DND-41 (cell line): ENCODE results near the gene MYO1H.
"Not testable (repeated sequence)": the region's sequence is repeated elsewhere in the genome, so short reads cannot be mapped to it uniquely, and the experiment has no call there.

Experiments
- ATAC-seq: fragments of 200-7000 bp; cut with Tn5 transposase; 3 replicates; pipeline ENCODE4 v1.9.1; 2021; ENCODE audit warnings: low read depth; ENCODE audit not compliant: insufficient read depth
- DNase-seq: peaks from one replicate; pipeline ENCODE4 v3.0.0-alpha.2; 2020
- H2AFZ ChIP-seq: 2 replicates; pipeline ENCODE4 v1.6.0; 2012; ENCODE audit warnings: low read depth, low read length
- H3K27ac ChIP-seq: 2 replicates; pipeline ENCODE4 v1.5.1; 2012; ENCODE audit warnings: low read length, inconsistent platforms
- H3K27me3 ChIP-seq: fragments of 200-600 bp; sonication (generic); 2 replicates; pipeline ENCODE4 v1.6.0; 2012; ENCODE audit warnings: low read length, mild to moderate bottlenecking, inconsistent platforms; ENCODE audit not compliant: insufficient read depth, poor library complexity
- H3K36me3 ChIP-seq: 2 replicates; pipeline ENCODE4 v1.5.1; 2012; ENCODE audit warnings: low read length, inconsistent platforms; ENCODE audit not compliant: insufficient read depth
- H3K4me1 ChIP-seq: 2 replicates; pipeline ENCODE4 v1.5.1; 2012; ENCODE audit warnings: mild to moderate bottlenecking, low read length; ENCODE audit not compliant: insufficient read depth
- H3K4me2 ChIP-seq: 2 replicates; pipeline ENCODE4 v1.6.0; 2012; ENCODE audit warnings: mild to moderate bottlenecking, moderate library complexity, low read length, inconsistent platforms; ENCODE audit not compliant: insufficient read depth
- H3K4me3 ChIP-seq, 2 experiments: fragments of 200-600 bp in 1 of 2; shearing (Covaris generic) in 1 of 2; 2 replicates each; pipeline ENCODE4 v1.5.1; 2012 to 2016; ENCODE audit warnings: inconsistent platforms in 2 of 2, low read length in 2 of 2, mild to moderate bottlenecking in 2 of 2, low read depth in 1 of 2, moderate library complexity in 1 of 2
- H3K79me2 ChIP-seq: 2 replicates; pipeline ENCODE4 v1.6.0; 2012; ENCODE audit warnings: low read length, inconsistent platforms; ENCODE audit not compliant: insufficient read depth
- H3K9ac ChIP-seq: 2 replicates; pipeline ENCODE4 v1.6.0; 2012; ENCODE audit warnings: low read depth, mild to moderate bottlenecking, inconsistent platforms, low read length, moderate library complexity
- H3K9me3 ChIP-seq: 2 replicates; pipeline ENCODE4 v1.5.1; 2012; ENCODE audit warnings: low read length, moderate library complexity, mild to moderate bottlenecking, inconsistent platforms; ENCODE audit not compliant: insufficient read depth, severe bottlenecking
- H4K20me1 ChIP-seq: 2 replicates; pipeline ENCODE4 v1.6.0; 2012; ENCODE audit warnings: low read length; ENCODE audit not compliant: insufficient read depth
- EZH2 ChIP-seq: IDR thresholded peaks from 3 replicates; pipeline ENCODE4 v1.6.1; 2012; ENCODE audit warnings: borderline replicate concordance, low read depth, mild to moderate bottlenecking, moderate library complexity, low read length, inconsistent platforms; ENCODE audit not compliant: severe bottlenecking
- TF ChIP-seq, protein P1 (sequence below): IDR thresholded peaks from 2 replicates; pipeline ENCODE4 v1.5.1; 2012; ENCODE audit warnings: borderline replicate concordance, low read length, moderate library complexity, mild to moderate bottlenecking; ENCODE audit not compliant: poor library complexity, severe bottlenecking; ENCODE audit errors: extremely low read depth

Gene MYO1H

DNA sequence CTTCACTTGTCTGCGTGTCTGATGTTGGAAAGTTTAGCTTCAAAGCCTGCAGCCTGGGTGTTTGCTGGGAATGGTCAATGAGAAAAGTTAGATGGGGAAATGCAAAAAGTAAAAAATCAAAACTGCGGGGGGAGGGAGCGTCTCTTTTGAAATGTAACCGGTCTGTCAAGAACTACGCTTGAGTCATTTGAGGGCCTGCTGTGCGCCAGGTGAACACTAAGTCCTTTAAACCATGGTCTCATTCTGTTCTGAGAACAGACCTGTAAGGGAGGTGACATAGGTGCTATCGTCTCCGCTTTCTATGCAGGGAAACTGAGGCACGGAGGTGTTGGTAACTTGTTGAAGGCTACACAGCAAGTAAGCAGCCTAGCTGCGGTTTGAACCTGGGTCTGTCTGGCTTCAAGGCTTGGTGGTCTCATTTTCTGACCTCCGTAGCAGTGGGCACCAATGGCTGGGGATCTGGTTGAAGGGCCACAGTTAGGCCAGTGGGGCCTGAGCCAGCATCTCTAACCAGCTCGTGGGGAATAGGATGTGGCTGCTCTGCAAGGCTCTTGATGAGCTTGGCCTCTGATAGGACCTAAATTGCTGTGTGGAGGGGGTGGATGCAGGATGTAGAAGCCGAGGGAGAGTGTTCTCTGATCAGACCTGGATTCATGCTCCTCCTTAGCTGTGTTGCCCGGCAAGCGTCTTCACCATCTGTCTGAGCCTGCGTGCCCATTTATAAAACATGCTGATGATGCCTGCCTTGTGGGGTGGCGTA is 87.9 kb downstream of the MYO1H start:
- H3K4me1 ChIP-seq: no peaks in the 10 kb centered on the region
- no peak overlapping the region for H3K27ac ChIP-seq
- H3K4me3 ChIP-seq: no peak overlapping the region
- H3K4me2 ChIP-seq: no peak overlapping the region
- H3K27me3 ChIP-seq: no peaks in the 10 kb centered on the region
- H3K9me3 ChIP-seq: no peaks in the 10 kb centered on the region
- ATAC-seq (no peak), DNase-seq (no peak)
- no peak overlapping the region for H2AFZ ChIP-seq
- no peaks in the 10 kb centered on the region for H3K36me3 ChIP-seq
- no peaks in the 10 kb centered on the region for H3K79me2 ChIP-seq
- no peaks in the 10 kb centered on the region for H4K20me1 ChIP-seq
- TF ChIP-seq, protein P1, sequence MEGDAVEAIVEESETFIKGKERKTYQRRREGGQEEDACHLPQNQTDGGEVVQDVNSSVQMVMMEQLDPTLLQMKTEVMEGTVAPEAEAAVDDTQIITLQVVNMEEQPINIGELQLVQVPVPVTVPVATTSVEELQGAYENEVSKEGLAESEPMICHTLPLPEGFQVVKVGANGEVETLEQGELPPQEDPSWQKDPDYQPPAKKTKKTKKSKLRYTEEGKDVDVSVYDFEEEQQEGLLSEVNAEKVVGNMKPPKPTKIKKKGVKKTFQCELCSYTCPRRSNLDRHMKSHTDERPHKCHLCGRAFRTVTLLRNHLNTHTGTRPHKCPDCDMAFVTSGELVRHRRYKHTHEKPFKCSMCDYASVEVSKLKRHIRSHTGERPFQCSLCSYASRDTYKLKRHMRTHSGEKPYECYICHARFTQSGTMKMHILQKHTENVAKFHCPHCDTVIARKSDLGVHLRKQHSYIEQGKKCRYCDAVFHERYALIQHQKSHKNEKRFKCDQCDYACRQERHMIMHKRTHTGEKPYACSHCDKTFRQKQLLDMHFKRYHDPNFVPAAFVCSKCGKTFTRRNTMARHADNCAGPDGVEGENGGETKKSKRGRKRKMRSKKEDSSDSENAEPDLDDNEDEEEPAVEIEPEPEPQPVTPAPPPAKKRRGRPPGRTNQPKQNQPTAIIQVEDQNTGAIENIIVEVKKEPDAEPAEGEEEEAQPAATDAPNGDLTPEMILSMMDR: no peak
- TF ChIP-seq EZH2: no peak
- no peak overlapping the region for H3K9ac ChIP-seq

DNA sequence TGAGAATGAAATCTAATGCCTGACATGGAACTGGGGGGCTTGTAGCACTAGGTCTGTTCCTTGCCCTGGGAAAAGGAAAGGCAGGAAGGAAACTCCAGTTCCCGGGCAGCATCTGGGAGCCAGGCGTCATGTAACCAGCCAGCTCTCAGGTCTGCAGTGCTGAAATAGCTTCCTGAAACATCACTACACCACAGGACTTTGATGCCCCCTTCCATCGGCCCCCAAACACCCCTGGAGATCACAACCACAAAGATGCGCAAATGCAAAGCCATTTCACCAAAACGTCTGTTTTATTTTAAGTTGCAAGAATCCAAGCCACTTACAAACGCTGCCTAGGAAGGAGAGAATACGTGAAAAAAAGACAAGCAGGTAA is 88.5 kb downstream of the MYO1H start:
- DNase-seq: no peak
- no peak overlapping the region for H2AFZ ChIP-seq
- H3K27ac ChIP-seq: no peak overlapping the region
- no peak for ATAC-seq
- no peaks in the 10 kb centered on the region for H3K27me3 ChIP-seq
- H3K36me3 ChIP-seq: no peaks in the 10 kb centered on the region
- H3K4me1 ChIP-seq: no peaks in the 10 kb centered on the region
- TF ChIP-seq, protein P1: no peak
- TF ChIP-seq EZH2: no peak
- no peak overlapping the region for H3K4me3 ChIP-seq
- H3K9me3 ChIP-seq: no peaks in the 10 kb centered on the region
- H4K20me1 ChIP-seq: no peaks in the 10 kb centered on the region
- H3K79me2 ChIP-seq: no peaks in the 10 kb centered on the region
- no peak overlapping the region for H3K4me2 ChIP-seq
- no peak overlapping the region for H3K9ac ChIP-seq

DNA sequence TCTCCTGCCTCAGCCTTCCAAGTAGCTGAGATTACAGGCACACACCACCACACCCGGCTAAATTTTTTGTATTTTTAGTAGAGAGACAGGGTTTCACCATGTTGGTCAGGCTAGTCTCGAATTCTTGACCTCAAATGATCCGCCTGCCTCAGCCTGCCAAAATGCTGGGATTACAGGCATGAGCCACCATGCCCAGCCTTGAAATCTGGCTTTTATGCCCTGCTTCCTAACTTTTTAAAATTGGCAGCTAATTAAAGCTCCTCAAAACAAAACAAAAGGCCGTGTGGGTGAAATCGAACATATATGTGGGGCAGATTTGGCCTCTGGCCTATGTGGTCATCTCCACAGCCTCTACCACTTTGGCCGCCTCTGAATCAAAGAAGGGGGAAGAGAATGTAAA is 91.5 kb downstream of the MYO1H start:
- Histone ChIP-seq H2AFZ (no peak overlapping the region), H3K27me3 (no peaks in the 10 kb centered on the region), H3K36me3 (peaks cover 5% of the 10 kb centered on the region; the same call in 1 of the 2 replicates), H3K4me3 (no peak overlapping the region), H3K79me2 (no peaks in the 10 kb centered on the region), H3K4me1 (no peaks in the 10 kb centered on the region), H3K27ac (no peak overlapping the region), H3K9ac (no peak overlapping the region), H3K4me2 (no peak overlapping the region), H4K20me1 (no peaks in the 10 kb centered on the region), H3K9me3 (no peaks in the 10 kb centered on the region)
- DNase-seq: no peak
- no peak for ATAC-seq
- no peak for TF ChIP-seq EZH2
- TF ChIP-seq, protein P1: no peak

DNA sequence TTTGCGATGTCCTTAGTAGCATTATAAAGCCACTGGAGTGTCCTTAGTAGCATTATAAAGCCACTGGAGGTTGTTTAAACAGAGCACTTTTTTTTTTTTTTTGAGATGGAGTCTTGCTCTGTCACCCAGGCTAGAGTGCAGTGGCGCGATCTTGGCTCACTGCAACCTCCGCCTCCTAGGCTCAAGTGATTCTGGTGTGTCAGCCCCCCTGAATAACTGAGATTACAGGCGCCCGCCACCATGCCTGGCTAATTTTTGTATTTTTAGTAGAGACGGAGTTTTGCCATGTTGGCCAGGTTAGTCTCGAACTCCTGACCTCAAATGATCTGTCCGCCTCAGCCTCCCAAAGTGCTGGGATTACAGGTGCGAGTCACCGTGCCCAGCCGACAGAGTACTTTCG is 92.3 kb downstream of the MYO1H start:
- not testable (repeated sequence) for H3K27me3 ChIP-seq, H3K4me3 ChIP-seq, H3K27ac ChIP-seq, H3K4me2 ChIP-seq, H4K20me1 ChIP-seq, H3K9me3 ChIP-seq, H3K4me1 ChIP-seq, H3K36me3 ChIP-seq, H3K9ac ChIP-seq, H2AFZ ChIP-seq, ATAC-seq, H3K79me2 ChIP-seq, DNase-seq
